ENCODE measurements around the gene SKA1.
A peak's percentile ranks its signal among the peaks of the same experiment; 100 is the strongest.
"Not testable (repeated sequence)": the region's sequence is repeated elsewhere in the genome, so short reads cannot be mapped to it uniquely, and the experiment has no call there.

Gene SKA1

DNA sequence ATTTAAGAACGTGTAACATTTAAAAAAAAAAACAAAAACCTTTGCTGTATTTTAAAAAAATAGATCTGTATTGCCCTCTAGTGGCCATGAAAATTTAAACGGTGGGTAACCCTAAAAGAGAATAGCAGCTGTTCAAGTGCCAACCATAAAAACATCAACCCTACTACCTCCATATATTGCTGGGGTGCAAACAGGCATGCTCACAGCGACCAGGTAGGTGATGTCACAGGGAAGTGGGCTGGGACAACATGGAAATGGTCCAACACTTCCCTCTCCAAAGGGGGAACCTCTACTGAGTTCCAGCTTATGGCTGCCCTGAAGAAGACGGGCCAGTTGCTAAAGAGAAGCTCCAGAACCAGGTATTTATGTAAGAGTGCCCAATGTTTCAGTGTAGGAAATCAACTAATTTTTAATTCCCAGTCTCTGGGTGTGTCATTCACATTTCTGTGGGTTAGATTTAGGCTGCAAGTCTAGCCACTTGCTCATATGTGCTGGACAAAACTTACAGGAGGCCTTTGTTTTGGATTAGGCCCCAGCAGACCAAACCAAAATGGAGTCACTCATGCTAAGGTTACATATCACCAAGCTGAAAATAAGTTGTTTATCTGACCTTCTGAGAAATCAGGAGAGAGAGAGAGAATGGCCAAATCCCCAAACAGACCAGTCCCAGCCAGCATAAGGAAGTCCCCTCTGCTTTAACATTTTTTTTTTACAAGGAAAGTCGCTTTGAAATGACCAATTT is 54.5 kb downstream of the SKA1 start:
- no peak overlapping the region for H3K4me3 ChIP-seq
- H3K36me3 ChIP-seq = peaks cover 0 to 6% (median 0%) of the 10 kb centered on the region in 11 experiments; a peak in 1 of 22 replicates
- peak overlapping the region in 1 of 11 experiments; percentile 63; a peak in 1 of 22 replicates for H3K4me2 ChIP-seq
- H3K9me3 ChIP-seq (replicated peaks in 1 of 11) = peaks cover 13 to 18% (median 15%) of the 10 kb centered on the region in 11 experiments
- peaks cover 16 to 26% (median 19%) of the 10 kb centered on the region in 10 experiments for H3K4me1 ChIP-seq
- H4K20me1 ChIP-seq = no peaks in the 10 kb centered on the region
- H3K27ac ChIP-seq = peak overlapping the region in 7 of 11 experiments; percentile 72 to 81 (median 77); a peak in 12 of 22 replicates
- peak overlapping the region in 1 of 11 experiments; percentile 20; a peak in 2 of 22 replicates for H3K9ac ChIP-seq
- H3K27me3 ChIP-seq = no peaks in the 10 kb centered on the region
- TF ChIP-seq Cebpa-rat (IDR thresholded peaks at IDR 0.05) = no peak

DNA sequence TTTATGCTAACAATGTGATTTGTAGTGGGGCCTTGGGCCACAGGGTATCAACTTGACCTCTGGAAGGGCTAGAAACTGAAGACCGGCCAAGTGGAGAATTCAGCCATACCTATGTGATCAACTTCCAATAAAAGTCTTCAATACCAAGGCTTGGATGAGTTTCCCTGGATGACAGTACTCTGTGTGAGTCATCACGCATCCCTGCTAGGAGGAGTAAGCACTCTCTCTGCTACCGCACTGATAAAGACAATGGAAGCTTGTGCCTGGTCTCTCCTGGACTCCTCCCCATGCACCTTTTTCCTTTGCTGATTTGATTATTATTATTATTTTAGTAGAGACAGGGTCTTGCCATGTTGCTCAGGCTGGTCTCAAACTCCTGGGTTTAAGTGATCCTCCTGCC is 58.1 kb downstream of the SKA1 start:
- Histone ChIP-seq H3K9ac (no peak overlapping the region), H3K27ac (no peak overlapping the region), H3K4me1 (peaks cover 9 to 16% (median 11%) of the 10 kb centered on the region in 10 experiments), H3K27me3 (no peaks in the 10 kb centered on the region), H3K36me3 (no peaks in the 10 kb centered on the region), H3K4me2 (no peak overlapping the region), H3K4me3 (no peak overlapping the region), H4K20me1 (no peaks in the 10 kb centered on the region), H3K9me3 (replicated peaks in 1 of 11) (no peaks in the 10 kb centered on the region)
- TF ChIP-seq Cebpa-rat (IDR thresholded peaks at IDR 0.05) = no peak

DNA sequence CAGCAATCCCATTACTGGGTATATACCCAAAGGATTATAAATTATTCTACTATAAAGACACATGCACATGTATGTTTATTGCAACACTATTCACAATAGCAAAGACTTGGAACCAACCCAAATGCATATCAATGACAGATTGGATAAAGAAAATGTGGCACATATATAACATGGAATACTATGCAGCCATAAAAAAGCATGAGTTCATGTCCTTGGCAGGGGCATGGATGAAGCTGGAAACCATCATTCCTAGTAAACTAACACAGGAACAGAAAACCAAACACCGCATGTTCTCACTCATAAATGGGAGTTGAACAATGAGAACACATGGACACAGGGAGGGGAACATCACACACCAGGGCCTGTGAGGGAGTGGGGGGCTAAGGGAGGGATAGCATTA is 61.9 kb downstream of the SKA1 start:
- not testable (repeated sequence) for H3K27ac ChIP-seq; H3K9ac ChIP-seq; H3K9me3 ChIP-seq (replicated peaks in 1 of 11); H3K27me3 ChIP-seq; H3K4me1 ChIP-seq; H4K20me1 ChIP-seq; H3K4me3 ChIP-seq; H3K4me2 ChIP-seq; H3K36me3 ChIP-seq

DNA sequence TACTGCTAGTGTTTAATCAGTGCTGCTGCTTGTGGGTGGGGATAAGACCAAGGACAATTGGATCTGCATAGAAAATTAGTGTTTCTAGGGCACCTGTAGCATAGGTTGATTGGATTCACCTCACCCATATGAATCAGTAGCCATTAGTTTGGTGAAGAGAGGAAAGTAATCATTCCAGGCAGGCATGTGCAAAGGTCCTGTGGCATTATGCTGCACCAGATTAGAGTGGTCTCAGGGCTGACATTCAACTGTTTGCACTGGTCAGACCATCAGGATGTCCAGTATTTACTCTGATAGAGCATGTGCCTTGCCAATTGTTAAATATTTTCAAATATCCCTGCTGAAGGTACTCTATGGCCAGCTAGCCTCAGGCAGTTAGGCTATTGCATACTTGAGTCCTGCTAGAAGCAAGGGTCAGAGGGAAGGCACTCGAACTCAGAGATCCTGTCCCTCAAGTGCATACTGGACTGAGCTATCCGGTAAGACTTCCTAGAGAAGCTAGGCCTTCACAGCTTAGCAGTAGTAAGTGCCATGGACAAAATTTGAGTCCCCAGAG is 64.7 kb downstream of the SKA1 start:
- no peak overlapping the region for H3K4me3 ChIP-seq
- no peaks in the 10 kb centered on the region for H4K20me1 ChIP-seq
- no peaks in the 10 kb centered on the region for H3K4me1 ChIP-seq
- H3K9ac ChIP-seq = no peak overlapping the region
- H3K4me2 ChIP-seq = no peak overlapping the region
- peaks cover 0 to 7% (median 0%) of the 10 kb centered on the region in 11 experiments; a peak in 3 of 22 replicates for H3K36me3 ChIP-seq
- H3K27me3 ChIP-seq = no peaks in the 10 kb centered on the region
- no peak overlapping the region for H3K27ac ChIP-seq
- TF ChIP-seq Cebpa-rat (IDR thresholded peaks at IDR 0.05) = no peak
- peaks cover 15 to 20% (median 18%) of the 10 kb centered on the region in 11 experiments for H3K9me3 ChIP-seq (replicated peaks in 1 of 11)

DNA sequence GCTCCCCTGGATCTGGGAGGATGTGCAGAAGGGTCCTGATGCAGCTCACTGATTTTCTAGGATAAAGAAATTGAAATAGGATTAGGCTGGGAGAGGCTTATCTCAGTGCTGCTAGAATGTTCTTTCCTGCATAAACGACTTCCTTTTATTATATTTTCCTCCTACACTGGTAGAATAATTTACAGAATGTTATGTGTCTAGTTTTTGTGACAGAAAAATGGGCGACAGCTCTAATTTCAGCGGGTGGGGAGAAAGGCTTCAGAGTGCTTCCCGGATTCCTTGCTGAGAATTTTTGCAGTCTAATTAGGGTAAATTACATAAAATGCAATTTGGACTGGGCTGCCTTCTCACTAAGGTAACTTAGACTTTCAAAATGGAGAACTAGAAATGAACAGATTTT is 66.2 kb downstream of the SKA1 start:
- H3K4me2 ChIP-seq = no peak overlapping the region
- H3K4me1 ChIP-seq = no peaks in the 10 kb centered on the region
- H3K9ac ChIP-seq = no peak overlapping the region
- no peak for TF ChIP-seq Cebpa-rat (IDR thresholded peaks at IDR 0.05)
- no peak overlapping the region for H3K27ac ChIP-seq
- no peaks in the 10 kb centered on the region for H4K20me1 ChIP-seq
- peaks cover 29 to 34% (median 31%) of the 10 kb centered on the region in 11 experiments for H3K9me3 ChIP-seq (replicated peaks in 1 of 11)
- no peak overlapping the region for H3K4me3 ChIP-seq
- H3K36me3 ChIP-seq = peaks cover 0 to 7% (median 0%) of the 10 kb centered on the region in 11 experiments; a peak in 3 of 22 replicates
- H3K27me3 ChIP-seq = no peaks in the 10 kb centered on the region

DNA sequence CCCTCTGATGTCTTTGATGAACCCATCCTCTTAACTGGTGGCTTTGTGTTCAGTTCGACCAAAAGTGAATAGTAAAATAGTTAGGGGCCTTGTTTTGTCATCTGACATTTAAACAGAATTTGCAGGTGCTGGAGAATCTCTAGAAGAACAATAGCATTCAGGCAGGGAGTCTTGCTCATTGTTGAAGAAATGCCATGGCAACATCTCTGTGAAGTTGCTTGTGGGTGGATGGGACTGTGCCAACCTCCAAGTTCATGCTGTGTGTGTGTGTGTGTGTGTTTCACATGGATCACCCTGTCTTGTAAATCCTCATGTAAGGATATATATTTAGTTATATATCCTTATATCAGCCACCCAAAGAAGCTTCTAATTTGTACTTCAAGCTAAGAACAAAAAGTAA is 66.7 kb downstream of the SKA1 start:
- no peak for TF ChIP-seq Cebpa-rat (IDR thresholded peaks at IDR 0.05)
- peaks cover 30 to 38% (median 34%) of the 10 kb centered on the region in 11 experiments for H3K9me3 ChIP-seq (replicated peaks in 1 of 11)
- H3K27me3 ChIP-seq = no peaks in the 10 kb centered on the region
- H3K27ac ChIP-seq = no peak overlapping the region
- H3K9ac ChIP-seq = no peak overlapping the region
- H4K20me1 ChIP-seq = no peaks in the 10 kb centered on the region
- H3K4me3 ChIP-seq = no peak overlapping the region
- H3K36me3 ChIP-seq = peaks cover 0 to 7% (median 0%) of the 10 kb centered on the region in 11 experiments; a peak in 3 of 22 replicates
- H3K4me2 ChIP-seq = no peak overlapping the region
- no peaks in the 10 kb centered on the region for H3K4me1 ChIP-seq
